NCI-H2081 treated with DMSO at 0.1 percent for 48 hours (cell line): ENCODE results near the gene MATN4.

Source experiments
- DNase-seq: peaks from one replicate; lab custom pipeline; 2025; lab: John Stamatoyannopoulos, UW

The MATN4 gene

DNA sequence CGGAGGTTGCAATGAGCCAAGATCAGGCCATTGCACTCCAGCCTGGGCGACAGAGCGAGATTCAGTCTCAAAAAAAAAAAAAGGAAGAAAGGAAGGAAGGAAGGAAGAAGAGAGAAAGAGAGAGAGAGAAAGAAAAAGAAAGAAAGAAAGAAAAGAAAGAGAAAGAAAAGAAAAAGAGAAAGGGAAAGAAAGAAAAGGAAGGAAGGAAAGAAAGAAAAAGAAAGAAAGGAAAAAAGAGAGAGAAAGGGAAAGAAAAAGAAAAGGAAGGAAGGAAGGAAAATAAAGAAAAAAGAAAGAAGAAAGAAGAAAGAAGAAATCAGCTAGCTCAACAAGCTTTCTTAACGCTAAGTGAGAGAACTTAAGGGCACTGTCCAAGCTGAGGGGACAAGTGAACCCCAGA lies 7.6 kb upstream of the MATN4 start:
- DNase-seq = no peak

DNA sequence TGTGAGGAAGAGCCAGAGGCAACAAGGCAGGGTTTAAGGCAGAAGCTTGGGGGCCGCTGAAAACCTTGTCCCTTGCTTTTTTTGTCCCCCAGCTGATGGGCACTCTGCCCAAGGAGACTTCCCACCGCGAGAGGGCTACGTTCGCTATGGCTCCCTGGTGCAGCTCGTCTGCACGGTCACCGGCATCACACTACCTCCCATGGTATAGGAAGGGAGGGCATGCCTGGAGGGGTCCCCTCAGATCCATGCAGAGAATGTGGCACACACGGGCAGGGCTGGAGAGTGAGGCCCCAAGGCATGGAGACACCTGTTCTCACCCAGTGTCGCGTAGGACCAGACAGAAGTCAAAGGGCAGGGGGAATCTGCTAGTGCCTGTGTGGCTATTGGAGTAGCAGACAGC lies 5.8 kb upstream of the MATN4 start:
- DNase-seq = no peak

DNA sequence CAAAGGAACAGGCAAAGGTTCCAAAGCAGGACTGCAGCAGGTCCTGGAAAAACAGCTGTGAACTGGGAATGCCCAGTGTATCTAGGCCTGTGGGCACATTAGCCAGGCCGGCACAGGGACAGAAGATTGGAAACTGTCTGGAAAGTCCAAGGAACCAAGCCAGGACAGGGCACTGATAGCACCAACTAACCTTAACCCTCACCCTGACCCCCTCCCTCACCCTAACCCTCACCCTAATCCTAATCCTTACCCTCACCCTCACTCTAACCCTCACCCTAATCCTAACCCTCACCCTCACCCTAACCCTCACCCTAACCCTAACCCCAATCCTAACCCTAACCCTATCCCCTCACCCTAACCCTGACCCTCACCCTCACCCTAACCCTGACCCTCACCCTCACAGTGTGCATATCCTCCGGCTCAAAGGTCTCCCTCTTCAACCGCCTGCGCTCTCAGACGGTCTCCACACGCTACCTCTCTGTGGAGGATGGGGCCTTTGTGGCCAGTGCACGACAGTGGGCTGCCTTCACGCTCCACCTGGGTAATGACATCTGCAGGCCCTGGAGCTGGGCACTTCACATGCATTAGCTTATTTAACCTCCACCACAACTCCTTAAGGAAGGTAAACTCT lies 5.1 kb upstream of the MATN4 start:
- no peak for DNase-seq

DNA sequence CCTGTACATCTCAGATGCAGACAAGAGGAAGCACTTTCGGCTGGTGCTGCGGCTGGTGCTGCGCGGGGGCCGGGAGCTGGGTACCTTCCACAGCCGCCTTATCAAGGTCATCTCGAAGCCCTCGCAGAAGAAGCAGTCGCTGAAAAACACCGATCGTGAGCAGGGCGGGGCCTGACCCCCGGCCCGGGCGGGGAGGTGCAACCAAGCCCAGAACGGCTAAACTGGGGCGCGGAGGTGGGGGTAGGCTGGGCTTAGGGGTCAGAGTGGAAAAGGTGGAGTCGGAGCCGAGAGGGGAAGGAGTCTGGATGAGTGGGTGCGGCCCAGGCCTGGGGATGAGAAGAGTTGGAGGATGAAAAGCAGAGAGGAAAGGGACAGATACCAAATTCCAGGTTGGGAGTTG lies 4.1 kb upstream of the MATN4 start:
- DNase-seq = no peak

DNA sequence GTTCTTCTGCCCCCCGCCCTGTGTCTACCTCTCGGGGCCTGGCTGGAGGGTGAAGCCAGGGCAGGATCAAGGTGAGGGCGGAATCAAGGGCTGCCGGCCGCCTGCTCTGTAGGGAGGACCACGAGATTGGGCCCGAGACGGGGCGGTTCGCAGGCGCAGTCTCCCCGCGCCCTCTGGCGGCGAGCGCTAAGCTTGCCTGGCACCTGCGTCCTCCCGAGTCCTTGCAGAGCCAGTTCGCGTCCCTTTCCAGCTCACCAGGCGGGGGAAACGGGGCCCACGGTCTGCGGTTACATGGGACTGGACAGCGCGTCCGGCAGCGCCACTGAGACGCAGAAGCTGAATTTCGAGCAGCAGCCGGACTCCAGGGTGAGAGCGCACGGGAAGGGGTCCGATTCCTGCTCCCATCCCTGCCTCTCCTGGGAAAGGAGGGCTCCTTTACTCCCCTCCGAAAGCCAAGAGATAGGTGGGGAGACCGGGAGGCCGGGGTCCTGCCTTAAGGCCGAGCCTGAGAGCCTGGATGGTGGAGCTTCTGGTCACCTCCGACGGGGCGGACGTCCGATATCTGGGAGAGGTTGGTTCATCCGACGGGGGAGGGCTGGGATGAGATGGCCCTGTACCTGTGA lies 3.6 kb upstream of the MATN4 start:
- no peak for DNase-seq

DNA sequence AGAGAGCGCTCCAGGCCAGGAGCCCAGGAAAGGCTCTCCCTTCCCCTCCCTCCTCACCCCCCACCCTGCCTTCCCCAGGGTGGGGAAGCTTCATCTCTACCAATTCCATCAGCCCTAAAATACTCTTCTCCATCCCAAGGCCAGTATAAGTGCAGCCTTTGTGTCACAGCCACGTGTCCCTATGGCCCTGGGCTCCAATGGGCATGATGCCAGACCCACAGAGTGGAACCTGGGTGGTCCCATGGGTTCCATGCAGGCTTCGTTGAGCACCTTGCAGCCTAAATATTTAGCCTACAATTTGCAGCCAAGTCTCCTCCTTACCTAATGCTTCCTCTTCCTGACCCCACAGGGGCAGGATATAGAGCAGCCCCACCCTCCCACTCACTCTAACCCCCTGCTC lies 976 bp upstream of the MATN4 start:
- DNase-seq = no peak

DNA sequence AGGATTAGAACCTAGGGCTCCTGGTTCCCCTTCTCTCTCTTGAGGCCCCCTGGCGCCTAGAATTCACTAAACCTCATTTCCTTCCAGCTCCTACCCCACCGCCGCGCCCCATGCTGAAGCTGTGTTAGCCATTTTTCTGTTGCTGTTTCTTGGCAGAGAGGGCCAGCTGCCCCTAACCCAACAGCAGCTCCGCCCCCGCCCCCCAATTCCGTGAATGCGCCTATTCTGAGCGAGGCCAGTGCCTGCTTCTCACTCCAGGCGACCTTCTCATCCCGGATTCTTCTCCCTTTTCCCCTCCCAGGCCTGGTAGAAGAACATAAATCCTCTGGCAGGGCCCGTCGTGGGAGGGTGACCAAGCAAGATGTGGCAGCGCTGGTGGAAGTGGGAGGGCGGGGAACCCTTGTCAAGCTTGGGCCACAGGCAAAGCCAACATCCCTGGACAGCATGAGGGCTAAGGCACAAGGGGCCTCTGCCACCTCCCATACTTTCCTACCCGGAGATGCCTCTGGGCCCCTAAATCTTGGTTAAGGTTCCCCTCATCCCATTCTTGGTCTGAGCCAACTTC lies 941 bp downstream of the MATN4 start:
- no peak for DNase-seq

DNA sequence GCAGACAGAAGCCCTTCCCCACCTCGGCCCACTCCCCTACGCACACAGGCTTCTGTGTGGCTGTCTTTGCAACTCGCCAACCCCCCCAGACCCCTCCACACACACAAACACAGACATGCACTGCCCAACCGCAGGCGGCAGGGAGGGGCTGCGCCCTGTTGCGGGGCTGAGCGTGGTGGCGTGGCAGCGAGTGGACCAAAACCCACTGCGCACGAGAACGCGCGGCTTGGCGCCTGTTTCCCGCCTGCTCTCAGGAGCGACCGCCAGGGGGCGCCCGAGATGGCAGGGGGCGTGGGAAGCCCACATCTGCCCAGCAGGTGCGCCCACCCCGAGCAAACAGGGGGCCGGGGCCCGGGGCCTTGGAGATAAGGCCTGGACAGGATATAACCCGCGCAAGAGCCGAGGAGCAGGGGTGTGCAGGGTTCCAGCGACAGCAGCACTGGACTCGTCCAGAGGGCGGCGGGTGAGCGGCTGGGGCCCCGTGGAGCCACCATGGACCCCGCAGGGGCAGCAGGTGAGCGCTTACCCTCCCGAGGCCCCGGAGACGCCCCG lies 1.6 kb downstream of the MATN4 start, which contains the start of gene RBPJL:
TSS of gene RBPJL (plus strand) at position 410 of the 552 bp plus-strand sequence. CDS start at position 493, 83 bp downstream.
- DNase-seq = no peak

DNA sequence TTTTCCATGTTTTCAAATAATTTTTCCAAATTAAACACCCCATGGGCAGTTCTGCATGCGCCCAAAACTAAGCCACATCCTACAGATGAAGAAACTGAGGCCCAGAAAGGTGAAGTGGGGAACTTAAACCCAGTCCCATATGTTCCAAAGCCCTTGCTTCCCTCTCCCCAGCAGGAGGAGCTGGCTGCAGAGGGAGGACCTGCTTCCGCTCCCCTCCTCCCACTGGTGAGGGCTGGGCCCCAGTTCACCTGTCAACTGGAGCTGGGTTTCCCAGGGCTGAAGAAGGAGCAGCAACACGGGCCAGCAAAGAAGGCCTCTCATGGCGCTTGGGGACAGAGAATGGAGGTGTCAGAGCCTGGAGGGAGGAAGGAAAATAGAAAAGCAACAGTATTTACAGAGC lies 2.8 kb downstream of the MATN4 start:
- no peak for DNase-seq

DNA sequence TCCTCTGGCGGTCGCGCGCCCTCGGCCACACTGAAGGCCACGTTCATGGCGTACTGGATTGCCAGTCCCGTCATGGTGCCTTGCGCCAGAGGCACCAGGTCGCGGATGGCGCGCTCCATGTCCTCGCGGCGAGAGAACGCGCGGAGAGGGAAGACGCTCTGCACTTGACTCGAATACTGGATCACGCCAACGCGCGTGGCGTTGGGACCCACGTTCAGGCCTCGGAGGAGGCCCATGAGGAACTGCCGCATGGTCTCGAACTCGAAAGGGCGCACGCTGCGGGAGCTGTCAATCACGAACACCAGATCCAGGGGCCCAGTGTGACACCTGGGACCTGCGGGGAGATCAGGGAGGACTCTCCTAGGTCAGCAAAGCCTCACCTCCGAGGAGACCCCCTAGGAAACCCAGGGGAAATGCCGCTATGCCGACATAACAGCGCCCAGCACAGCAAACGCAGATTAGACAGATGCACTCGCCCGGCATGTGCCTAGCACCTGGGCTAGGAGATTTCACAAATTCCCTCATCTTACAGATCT lies 3.6 kb downstream of the MATN4 start:
- no peak for DNase-seq

DNA sequence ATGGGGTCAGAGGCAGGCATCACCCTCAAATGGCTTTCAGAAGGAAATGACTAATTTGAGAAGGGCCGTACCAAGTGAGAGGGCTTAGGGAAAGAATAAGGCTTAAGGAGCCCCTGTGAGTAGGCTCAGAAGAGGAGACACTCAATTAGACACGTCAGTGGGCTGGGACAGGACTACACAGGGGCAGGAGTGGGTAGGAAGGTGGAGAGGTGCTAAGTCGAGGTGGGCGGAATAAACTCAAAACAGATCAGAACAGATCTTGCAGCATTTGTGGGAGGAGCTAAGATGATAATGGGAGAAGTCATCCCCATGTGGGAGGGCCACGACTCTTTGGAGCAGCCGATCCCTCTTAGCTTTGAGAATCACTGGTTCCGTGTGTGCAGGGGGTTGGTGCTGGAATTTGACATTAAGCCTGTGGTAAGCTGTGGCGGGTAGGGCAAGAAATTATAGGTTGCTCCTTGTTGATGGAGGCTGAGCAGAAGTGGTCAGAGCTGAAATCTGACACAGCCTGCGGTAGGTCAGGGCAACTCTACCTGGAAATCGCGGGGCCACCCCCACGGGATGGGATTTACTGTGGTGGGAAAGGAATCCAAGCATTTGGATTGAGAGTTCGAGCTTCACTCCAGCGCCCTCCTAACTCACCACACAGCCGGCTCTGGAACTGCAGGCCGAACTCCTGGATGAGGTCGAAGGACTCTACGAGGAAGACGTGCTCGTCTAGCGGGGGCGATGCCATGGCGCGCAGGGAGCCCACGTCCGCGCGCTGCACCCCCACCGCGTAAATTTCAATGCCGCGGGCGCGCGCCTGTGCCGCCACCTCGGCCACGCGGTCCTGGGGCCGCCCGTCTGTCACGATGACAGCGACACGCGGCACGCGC lies 4.3 kb downstream of the MATN4 start:
- no peak for DNase-seq

DNA sequence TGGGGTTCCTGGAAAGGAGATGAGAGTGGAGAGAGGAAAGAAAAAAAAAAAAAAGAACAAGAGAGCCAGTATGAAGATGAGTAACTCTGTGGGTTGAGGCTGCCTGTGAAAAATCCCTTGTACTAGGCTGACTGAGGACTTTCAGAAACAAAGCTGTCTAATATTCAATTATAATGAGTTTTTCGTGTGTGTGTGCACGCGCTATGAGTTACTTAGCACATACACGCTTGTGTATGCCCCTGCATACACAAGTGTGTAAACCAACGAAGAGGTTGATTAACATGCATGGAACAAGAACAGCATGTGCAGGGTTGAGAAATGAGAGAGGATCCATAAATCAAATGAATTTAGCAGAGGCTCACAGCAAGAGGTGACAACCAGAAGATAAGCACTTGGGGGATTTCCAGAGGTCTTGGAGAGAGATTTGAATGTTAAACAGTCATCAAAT lies 6.3 kb downstream of the MATN4 start:
- no peak for DNase-seq

DNA sequence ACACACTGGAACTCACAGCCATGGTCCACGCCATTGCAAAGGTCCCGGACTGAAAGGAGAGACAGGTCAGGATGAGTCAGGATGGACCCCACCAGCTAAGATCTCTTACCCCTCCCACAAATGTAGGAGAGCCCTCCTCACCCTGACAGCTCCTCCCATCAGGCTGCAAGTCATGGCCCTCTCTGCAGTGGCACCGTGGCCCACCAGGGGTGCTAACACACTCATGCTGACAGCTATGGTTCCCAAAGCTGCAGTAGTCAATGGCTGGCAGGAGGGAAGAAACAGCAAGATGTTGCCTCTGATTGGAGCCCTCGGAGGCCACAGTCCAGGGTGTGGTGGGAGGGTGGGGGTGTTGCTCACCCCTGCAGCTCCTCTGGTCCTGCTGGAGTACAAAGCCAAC lies 7.1 kb downstream of the MATN4 start:
- no peak for DNase-seq

DNA sequence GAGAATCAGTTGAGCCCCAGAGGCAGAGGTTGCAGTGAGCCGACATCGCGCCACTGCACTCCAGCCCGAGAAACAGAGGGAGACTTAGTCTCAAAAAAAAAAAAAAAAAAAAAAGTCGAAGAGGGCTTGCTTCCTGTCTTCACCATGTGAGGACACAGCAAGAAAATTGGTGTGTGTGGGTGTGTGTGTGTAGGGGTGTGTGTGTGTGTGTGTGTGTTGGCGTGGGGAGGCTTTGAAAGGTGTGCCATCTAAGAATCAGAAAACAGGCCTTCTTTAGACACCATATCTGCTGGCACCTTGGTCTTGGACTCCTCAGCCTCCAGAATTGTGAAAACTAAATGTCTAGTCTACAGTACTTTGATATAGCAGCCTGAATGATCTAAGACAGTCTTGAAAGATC lies 8.3 kb downstream of the MATN4 start:
- DNase-seq = no peak

DNA sequence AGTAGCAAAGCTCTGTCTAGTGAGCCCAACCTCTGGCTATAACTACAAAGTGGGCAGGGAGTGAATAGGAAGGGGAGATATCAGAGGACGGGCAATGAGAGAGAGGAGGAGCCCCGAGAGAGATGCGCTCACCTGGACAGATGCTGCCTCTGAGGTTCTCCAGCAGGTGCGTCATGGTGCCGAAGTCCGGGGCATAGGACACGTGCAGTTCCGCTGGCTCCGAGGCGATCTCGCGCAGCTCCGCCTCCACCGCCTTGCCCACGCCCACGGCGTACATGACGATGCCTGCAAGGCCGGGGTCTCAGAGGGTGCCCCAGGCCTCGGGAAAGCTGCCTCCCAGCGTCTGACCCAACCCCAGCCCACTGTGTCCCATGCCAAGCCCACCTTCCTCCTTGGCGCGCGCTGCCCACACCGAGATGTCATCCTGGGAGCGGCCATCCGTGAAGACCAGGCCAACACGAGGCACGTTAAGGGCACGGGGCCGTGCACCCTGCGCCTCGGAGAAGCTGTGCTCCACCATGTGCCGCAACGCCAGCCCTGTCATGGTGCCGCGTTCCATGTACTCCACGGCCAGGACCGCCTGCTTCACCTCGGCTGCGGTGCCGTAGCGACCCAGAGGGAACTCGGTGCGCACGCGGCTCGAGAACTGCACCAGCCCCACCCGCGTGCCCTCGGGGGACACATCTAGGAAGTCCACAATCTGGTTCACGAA lies 10.2 kb downstream of the MATN4 start:
- DNase-seq = no peak

DNA sequence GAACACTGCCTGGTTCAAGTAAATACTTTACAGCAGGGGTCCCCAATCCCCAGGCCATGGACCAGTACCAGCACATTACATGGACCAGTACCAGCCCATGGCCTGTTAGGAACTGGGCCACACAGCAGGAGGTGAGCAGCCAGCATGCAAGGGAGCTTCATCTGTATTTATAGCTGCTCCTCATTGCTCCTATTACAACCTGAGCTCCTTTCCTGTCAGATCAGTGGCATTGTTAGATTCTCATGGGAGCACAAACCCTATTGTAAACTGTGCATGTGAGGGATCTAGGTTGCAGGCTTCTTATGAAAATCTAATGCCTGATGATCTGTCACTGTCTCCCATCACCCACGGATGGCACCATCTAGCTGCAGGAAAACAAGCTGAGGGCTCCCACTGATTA lies 13.4 kb downstream of the MATN4 start:
- DNase-seq = no peak

DNA sequence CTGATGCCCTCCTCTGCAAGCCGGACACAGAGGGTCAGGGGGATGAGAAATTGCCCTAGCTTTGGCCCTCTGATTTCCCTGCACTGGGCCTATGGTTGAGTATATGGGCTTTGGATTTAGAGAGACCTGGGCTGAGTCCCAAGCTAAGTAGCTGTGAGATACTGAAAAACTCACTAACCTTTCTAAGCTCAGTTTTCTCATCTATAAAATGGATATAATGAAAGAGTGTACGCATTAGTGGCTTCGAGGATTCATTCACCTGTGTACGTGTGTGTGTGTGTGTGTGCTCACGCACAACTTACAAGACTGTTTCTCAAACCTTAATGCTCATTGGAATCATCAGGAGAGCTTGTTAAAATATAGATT lies 14.1 kb downstream of the MATN4 start:
- DNase-seq = no peak

DNA sequence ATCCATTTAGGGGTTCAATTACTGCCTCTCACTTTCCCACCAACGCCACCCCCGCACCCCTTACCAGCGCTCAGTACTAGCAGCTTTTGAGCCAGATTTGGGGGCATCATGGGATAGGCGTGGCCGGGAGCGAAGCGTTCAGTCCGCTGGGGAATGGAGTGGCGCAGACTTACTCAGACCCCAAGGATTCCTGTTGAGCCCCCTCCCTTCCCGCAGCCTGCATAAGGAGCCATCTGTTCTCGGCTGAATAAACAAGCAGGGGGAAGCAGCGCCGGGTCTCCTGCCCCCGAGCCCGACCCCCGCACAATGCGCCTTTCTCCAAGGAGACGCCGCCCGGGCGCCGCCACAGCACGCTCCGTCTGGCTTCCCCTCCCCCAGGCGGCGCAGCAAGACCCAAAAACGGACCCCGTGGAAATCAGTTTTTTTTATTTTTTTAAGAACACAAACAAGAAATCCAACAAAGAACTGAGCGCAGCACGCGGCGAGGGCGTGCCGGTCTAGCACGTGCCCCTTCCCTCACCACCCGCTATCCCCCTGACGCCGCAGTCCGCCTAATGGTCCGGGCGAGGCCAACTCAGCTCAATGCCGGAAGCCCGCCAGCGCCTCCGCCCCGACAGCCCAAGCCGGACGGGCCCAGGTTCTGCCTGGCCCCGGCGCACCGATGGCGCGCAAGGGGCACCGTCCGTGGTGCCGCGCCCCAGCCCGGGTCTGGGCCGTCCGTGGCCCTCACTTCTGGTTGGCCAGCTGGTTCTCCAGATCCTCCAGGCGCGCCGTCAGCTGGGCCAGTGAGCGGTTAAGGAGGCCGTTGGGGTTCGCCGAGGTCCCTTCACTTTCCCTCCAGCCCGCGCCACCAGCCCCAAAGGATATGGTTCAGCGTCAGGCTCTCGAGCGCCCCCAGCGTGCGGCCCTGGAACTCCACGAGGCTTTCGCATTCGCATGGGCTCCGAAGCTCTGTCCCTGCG lies 14.8 kb downstream of the MATN4 start:
- no peak for DNase-seq

DNA sequence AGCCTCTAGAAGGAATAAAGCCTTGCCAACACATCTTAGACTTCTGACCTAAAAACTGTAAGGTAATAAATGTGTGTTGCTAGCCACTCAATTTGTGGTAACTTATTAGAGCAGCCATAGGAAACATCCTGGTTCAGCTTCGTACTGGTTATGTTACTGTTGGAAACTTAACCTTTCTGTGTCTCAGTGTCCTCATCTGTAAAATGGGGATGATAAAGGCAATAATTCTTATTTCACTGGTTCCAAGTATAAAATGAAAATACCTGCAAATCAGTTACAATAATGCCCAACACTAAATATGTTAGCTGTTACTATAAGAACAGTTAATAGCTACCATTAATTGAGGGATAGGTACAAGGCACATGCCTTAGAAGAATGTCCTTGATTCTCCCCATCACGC lies 15.8 kb downstream of the MATN4 start:
- no peak for DNase-seq

DNA sequence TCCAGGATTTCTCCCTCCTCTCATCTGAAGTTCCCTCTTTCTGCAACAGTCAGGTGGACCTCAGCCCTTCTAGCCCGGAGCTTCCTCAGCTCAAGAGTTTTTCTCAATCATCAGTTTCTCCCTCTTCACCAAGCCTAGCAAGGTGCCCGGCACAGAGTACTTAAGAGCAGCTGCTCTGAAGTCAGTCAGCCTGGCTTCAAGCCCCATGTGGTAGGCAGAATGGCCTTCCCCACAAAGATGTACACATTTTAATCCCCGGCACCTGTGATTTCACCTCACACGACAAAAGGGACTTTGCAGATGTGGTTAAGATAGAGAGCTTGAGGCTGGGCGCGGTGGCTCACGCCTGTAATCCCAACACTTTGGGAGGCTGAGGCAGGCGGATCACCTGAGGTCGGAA lies 16.6 kb downstream of the MATN4 start:
- DNase-seq = no peak
